ENCODE measurements around the gene FGR.
A peak's percentile ranks its signal among the peaks of the same experiment; 100 is the strongest.
"Not testable (repeated sequence)": the region's sequence is repeated elsewhere in the genome, so short reads cannot be mapped to it uniquely, and the experiment has no call there.

The FGR gene

DNA sequence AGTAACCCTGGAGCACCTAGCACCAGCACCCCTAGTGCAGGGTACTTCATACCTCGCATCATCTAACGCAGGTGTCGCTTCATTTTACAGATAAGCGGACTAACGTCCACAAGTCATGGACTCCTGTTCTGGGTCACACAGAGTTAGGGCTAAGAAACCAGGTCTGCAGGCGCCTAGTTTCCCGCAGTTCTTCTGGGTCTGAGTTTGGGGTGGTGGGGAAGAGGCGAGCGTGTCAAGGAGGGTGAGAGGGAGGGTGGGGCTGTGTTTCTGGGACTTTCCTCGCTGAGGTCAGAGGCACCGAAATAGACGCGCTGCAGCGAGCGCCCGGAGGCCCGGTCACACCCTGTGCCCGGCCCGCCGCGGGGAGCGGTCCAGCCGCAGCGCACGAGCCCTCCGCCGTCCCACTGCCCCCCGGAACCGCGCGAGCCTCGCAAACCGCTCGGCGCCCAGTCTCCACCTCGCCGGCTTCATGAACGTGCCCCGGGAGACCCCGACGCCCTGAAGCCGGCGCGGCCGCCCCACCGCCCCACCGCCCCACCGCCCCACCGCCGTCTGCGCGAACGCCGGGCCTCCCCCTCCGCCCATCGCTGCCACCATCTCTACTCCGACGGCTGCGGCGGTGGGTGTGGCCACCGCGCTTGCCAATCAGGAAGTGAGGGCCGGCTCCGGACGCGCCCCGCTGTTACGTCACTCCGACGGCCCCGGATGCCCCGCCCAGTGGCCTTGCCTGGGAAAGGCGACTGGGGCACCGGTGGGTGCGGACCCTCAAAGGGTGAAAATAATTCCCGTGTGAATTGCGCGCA is 24.7 kb upstream of the FGR start:
- peak; percentile 75 to 84 for DNase-seq

DNA sequence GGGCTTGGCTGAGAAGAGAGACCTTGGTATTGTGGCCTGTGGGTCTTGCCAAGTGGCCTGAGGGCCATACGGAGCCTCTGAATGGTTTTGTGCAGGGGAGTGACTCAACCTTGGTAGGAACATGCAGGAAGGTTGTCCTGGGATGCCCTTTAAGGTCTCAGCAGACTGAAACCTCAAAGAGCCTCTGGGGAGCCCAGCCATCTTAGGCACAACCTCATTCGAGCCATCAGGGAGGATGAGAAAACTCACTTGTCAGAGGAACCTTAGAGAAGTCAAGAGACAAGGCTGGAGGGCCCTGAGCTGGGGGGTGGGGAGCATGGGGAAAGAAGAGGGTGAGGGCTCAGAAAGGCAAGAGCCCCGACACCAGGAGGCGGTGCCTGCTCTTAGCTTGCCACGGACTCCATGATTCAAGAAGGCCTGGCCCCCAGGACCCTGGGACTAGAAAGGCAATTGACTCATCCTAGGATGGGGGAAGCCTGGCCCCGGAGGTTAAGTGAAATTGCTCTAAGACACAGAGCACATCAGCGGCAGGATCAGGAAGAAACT is 24.0 kb upstream of the FGR start:
- no peak for DNase-seq

DNA sequence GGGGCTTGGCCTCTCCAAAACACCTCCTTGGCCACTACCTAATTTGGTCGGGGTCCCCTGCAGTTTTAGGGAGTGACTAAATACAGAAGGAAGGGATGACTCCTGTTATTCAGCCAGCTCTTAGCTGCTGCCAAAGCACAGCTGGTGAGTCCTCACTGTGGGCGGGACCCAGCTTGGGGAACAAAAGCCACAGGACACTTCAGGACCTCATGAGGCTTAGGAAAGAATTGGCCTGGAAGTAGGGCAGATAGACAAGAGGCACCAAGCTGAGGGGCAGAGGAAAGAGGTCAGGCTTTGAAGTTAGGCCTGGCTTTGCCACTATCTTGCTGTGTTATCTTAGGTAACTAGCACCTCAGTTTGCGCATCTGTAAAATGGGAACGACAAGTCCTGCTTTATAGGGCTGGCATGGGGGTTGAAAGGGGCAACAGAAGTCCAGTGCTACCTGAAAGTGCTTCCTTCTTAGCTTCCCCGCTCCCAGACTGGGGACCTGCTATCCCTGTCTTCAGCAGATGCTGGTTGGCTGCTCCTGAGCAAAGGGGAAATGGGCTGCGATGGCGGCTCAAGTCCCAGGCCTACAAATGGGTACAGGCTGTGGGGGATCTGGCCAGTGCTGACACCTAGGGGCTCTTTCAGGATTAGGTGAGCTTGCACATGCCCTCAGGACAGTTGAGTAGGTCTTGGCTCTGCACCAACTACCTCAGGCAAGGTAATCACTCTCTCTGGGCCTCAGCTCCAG is 21.3 kb upstream of the FGR start:
- no peak for DNase-seq

DNA sequence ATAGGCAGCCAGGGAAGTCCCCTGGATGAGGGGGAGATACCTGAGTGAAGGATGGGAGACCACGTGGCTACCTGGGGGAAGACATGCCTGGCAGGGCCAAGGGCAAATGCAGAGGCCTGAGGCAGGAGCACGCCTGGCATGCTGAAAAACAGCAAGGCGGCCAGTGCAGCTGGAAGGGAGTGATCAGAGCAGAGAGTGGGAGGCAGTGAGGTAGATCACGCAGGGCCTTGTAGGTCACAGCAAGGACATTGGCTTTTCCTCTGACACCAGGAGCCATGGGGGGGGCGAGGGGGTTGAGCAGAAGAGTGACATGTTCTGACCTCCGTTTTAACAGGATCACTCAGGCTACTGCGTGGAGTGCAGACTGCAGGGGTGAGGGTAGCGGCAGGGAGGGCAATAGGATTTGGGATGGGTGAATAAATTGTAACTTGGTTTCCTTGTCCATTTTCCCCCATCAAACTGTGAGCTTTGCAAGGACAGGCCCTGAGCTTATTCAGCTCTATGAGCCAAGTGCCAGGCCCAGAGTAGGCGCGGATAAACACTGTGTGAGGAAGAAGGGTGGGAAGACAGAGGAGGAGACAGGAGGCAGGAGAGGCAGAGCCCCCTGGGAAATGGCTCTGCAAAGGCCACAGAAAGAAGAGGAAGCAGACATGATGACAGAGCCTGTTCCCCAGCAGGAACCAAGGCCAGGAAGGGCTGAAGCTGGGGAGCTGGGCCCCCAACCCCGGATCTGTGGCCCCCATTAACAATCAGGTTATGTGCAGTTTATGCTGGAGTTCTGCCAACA is 20.4 kb upstream of the FGR start:
- DNase-seq, result no peak

DNA sequence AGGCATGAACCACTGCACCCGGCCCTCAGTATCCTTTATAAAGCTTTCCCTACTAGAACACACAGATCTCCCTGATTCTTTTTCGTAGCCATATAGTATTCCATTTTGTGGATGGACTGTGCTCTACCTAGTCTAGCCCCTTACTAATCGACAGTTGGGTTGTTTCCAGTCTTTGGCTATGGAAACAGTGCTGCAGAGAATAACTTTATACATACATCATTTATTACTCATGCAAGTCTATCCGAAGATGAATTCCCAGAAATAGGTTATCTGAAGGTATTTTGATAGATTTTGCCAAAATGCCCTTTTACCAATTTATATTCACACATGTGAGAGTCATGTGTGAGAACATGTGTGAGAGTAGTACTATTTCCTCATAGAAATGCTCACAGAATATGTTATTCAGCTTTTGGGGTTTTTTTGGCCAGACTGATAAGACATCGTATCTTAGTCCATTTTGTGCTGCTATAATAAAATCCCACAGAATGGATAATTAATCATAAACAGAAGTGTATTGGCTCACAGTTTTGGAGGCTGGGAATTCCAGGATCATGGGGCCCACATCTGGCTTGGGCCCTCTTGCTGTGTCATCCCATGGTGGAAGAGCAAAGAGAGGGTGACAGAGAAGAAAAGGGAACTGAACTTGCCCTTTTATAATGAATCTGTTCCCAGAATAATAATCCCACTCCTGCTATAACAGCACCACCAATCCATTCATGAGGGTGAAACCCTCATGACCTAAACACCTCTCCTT is 17.3 kb upstream of the FGR start:
- no peak for DNase-seq

DNA sequence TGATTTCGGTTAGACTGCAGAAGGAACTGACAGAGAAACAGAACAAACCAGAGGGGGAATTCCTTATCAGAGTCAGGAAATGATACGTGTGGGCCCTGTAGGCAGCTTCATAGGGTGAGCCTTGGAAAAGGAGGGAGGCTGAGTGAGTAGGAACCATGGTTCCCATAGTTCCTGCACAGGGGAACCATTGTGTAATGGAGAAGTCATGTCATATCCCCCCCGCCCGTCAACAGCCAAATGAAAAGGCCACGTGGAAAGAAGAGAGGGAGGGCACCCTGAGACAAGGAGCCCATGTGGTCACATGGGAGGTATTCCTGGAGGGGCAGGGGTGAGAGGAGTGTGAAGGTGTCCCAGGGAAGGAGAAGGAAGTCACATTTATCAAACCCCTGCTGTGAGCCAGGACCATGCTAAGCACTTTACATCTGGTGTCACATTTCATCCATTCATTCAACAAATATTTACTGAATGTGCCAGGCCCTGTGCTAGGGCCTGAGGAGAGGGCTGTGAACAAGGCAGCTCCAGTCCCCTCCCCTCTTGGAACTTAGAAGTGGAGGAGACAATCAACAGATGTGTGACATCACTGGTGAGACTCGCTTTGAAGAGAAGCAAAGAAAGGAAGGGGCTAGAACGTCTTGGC is 15.7 kb upstream of the FGR start:
- DNase-seq, result no peak

DNA sequence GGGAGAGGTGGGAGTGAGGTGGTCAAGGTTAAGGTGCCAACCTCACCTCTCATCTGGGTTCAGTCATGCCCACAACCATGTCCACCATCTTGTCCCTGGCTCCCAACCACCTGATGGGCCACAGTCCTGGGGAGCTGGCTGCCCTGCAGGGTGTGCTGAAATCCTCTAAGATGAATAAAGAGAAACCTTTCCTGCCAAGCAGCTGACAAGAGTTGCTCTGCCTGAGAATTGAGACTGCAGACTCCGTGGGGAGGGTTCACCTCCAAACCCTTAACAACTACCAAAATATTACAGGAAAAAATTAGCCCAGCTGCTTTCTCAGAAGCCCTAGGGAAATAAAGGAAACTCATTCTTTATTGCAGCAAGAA is 15.2 kb upstream of the FGR start:
- no peak for DNase-seq

DNA sequence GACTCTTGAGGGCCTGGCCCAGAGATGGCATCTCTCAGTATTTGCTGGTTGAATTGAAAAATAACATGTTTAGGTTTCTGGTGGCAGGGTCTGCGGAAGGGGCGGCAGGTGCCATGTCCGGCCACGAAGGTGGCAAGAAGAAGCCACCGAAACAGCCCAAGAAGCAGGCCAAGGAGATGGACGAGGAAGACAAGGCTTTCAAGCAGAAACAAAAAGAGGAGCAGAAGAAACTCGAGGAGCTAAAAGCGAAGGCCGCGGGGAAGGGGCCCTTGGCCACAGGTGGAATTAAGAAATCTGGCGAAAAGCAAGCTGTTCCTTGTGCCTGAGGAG is 14.3 kb upstream of the FGR start:
- no peak for DNase-seq

DNA sequence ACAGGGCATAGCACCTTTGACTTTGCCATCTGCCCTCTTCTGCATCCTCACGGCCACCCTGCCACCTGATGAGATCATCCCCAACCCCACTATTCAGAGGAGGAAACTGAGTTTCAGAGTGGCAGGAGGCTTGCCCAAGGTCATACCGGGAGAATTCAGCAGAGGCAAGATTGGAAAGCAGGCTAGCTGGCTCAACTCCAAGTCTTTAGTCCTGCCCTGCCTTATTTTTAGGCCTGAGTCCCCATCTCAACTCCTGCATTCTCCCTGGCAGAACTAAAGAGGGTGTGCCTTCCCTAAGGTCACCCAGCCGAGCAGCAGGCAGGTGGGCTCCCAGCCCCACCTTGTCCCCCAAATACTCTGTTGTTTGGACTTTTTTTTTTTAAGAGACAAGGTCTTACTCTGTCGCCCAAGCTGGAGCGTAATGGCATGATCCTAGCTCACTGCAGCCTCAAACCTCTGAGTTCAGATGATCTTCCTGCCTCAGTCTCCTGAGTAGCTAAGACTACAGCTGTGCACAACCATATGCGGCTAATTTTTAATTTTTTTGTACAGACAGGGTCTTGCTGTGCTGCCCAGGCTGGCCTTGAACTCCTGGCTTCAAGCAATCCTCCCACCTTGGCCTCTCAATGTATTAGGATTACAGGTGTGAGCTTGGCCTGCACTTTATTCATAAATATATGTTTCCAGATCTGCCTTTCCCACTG is 13.8 kb upstream of the FGR start:
- DNase-seq, result no peak

DNA sequence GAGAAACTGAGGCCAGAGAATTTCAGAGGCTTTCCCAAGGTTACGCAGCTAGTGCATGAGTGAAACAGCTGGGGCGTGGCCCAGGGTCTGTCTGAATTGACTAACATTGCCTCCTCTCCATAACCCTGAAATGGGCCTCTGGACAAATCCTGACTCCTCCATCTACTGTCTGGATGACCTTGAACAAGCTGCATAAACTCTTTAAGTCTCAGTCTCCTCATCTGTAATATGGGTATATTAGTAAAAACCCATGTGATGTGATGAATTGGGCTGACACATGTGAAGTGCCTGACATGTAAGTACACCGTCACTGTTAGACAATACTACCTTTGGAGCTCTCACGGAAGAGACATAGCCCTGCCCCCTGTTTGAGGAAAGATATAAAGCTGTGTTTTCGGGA is 12.3 kb upstream of the FGR start:
- DNase-seq, result no peak

DNA sequence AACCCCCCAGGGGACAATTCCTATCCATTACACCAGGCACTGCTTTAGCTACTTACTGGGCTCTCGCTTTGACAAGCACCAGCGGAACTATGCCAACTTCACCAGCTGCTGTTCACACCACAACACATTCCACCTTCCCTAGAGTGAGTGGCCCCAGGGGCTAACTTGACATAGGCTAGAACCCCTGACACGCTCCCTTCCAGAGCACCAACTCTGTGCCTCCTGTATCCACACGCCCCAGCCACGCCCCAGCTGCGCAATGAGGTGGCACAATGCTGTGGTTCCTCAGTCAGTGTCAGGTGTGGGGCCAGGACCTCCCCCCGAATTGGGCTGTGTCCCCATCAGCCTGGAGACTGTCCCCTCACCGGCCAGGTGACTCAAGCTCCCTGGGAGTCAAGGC is 11.7 kb upstream of the FGR start:
- no peak for DNase-seq

DNA sequence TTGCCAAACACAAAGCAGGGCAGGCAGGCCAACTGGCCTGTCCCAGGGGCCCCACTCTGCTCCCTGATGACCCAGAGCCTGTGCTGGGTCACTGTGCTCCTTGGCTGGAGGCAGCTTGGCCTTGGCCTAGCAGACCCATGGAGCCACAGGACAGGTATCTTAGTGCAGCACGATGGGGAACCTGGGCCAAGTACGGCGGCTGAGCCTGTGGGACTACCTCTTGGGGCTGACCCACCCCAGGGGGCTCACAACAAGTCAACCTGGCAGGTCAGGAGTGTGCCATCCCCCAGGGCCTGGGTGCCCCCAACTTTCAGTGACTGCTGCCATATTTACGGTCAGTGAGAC is 10.1 kb upstream of the FGR start:
- DNase-seq, result no peak

DNA sequence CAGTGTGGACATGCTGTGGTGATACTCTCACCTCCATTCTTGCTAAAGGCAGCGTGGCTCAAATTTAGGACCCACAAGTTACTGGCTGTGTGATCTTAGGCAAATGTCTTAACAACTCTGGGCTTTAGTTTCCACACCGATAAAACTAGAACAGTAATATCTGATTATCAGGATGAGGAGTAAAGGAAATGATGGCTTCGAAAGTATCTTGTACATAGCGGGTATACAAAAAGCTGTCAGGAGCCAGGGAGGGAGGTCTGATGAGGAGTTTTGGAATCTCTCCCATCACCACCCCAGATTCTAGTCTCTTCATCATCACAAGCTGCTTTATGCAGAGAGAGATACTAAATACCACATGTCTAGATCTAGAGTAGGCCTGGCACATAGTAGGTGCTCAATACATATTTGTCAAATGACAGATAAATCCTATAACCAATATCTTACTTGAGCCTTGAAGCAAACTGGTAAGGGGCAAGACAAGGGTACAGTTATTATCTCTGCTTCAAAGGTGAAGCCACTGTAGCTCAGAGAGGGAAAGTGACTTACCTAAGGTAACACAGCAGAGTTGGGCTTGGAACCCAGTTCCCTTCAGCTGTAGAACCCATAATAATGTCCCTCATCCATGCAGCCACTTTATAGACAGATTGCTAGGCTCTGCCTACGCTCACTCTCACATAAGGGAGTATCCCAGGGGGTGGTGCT is 9.5 kb upstream of the FGR start:
- DNase-seq, result no peak

DNA sequence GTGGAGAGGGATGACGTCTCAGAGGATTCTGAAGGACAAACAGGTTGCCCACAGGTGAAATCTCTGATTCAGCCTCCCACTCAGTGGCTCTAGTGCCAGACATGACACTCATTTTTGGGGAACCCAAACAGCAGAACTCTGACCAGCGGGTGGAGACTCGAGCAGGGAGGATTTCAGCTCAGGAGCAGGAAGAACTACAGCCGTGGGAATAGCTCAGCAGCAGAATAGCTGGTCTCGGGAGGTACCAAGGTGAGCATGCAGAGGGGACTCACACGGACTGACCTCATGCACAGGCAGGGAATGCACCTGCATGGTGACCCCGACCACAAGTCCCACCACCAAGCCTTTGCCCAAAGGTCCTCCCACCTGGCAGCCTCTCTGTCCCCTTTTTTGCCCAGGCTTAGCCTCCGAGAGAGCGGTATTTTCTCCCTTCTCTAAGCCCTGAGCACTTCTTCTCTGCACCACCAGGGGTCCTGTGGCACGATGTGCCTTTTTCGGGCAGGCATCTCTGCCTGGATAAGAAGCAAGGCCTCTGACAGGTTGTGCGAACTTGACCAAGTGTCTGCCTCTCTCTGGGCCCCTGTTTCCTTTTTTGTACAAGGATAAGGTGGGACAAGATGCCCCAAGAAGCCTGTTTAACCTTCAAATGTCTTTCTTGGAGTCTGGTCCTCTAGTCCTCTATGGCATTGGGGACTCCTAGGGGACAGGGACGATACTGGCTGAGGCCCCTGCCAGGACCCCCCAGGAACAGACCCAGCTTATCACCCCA is 8.8 kb upstream of the FGR start:
- peak; percentile 15 for DNase-seq

DNA sequence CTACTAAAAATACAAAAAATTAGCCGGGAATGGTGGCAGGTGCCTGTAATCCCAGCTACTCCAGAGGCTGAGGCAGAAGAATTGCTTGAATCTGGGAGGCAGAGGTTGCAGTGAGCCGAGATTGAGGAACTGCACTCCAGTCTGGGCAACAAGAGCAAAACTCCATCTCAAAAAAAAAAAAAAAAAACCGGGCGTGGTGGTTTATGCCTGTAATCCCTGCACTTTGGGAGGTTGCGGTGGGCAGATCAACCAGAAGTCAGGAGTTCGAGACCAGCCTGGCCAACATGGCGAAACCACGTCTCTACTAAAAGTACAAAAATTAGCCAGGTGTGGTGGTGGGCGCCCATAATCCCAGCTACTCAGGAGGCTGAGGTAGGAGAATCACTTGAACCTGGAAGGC is 5.5 kb upstream of the FGR start:
- not testable (repeated sequence) for DNase-seq

DNA sequence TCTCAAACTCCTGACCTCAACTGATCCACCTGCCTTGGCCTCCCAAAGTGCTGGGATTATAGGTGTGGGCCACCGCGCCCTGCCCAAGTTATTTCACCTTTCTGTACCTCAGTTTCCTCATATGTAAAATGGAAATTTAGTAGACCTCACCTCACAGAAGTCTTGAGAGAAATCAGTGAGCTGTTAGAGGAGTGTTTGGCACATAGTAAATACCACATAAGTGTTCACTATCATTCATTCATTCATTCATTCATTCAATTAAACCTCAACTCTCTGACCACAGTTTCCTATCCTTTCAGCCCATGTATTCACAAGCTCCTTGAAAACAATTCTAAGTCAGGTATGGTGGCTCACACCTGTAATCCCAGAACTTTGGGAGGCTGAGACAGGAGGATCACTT is 3.8 kb upstream of the FGR start:
- no peak for DNase-seq

DNA sequence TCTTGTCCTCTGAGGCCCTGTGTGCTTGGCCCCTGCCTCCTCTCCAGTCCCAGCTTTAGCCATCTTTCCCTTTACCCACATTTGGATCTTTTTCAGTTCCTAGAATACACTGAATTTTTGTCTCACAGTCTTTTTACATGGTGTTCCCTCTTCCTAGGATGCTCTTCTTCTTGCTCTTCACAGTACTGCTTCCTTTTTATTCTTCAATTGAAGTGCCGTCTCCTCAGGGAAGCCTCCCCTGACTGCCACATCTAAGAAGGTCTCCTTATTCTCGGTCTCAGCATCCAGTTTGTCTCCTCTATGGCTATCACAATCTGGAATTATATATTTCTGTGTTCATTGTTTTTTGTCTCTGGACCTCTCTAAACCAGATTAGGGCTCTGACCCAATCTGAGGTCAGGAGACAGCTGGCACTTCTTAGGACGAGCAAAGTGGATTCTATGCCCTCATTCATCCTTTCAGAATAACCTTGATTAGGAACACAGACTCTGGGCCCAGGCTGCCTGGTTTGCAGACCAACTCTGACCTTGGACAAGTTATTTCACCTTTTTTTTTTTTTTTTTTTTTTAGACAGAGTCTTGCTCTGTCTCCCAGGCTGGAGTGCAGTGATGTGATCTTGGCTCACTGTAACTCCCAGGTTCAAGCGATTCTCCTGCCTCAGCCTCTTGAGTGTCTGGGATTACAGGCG is 3.2 kb upstream of the FGR start:
- DNase-seq, result no peak

DNA sequence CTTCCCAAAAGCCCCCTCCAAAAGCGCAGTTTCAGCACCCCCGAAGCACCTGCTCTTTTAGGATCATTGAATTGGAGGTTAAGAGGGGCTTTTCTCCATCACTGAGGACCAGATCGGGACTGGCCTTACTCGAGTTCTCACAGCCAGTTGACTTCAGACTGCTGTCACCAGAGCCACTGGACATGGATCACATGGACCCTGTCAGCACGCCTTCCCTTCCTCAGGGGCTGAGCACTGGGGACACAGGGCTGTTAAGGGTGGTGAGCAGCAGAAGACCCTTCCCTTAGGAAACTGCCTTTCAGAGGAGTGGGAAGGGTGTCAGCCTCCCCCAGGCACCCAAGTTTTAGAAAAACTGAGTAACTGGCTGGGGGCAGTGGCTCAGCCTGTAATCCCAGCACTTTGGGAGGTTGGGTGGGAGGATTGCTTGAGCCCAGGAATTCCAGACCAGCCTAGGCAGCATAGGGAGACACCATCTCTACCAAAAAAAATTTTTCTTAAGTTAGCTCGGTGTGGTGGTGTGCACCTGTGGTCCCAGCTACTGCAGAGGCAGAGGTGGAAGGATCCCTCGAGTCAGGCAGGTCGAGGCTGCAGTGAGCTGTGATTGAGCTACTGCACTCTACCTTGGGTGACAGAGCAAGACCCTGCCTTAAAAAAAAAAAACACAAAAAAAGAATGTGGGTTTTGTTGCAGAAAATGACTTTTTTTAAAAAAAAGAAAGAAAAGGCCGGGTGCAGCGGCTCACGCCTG is 584 bp upstream of the FGR start:
- DNase-seq, result no peak

Data from NCI-H1930 (cell line).